ENCODE data around the gene DUSP1.
"Not testable (repeated sequence)": the region's sequence is repeated elsewhere in the genome, so short reads cannot be mapped to it uniquely, and the experiment has no call there.

- not testable (repeated sequence) for TF ChIP-seq CTCF (IDR thresholded peaks at IDR 0.05); POLR2A (IDR thresholded peaks at IDR 0.05); EP300 (IDR thresholded peaks at IDR 0.05; ENCODE audit: low read depth); POLR2AphosphoS5 (IDR thresholded peaks at IDR 0.05)
Measured at GRCh38 chr5:172810996-172811395, 40.0 kb upstream of the DUSP1 start.

All from transverse colon (tissue), 4 donors.